ENCODE data around the gene DSC2.
"Not testable (repeated sequence)": the region's sequence is repeated elsewhere in the genome, so short reads cannot be mapped to it uniquely, and the experiment has no call there.

The DSC2 gene

DNA sequence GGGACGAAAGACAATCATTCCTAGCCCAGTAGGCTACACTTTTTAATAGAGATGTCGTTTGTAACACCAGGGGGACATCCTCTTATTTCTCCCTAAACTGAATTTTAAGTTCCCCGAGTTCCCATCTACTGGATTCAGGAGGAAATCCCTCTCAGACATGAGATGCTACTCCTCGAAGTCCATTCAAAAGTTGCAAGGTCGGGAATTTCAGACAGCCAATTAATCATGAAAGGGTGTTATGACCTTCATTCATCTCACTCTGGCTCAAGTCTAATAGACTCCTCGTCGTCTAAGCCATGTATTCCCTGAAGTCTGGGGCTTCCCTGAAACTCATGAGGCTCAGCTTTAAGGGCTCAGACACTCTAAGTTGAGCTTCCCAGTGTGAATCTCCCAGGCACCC is 58.5 kb downstream of the DSC2 start:
- Histone ChIP-seq H3K9ac (ENCODE audit: low read depth, low read length) (no peak overlapping the region), H3K27me3 (ENCODE audit: insufficient read depth, low read length) (peaks cover 74% of the 10 kb centered on the region), H3K4me1 (ENCODE audit: insufficient read depth, low read length) (peaks cover 18% of the 10 kb centered on the region), H3K36me3 (ENCODE audit: insufficient read depth, low read length) (no peaks in the 10 kb centered on the region), H3K27ac (ENCODE audit: low read depth, low read length) (no peak overlapping the region), H3K9me3 (ENCODE audit: insufficient read depth, low read depth, low read length) (no peaks in the 10 kb centered on the region), H3K4me3 (ENCODE audit: low read length) (no peak overlapping the region)
- 79% methylated on average over 7 of the region's 7 CpGs for WGBS

DNA sequence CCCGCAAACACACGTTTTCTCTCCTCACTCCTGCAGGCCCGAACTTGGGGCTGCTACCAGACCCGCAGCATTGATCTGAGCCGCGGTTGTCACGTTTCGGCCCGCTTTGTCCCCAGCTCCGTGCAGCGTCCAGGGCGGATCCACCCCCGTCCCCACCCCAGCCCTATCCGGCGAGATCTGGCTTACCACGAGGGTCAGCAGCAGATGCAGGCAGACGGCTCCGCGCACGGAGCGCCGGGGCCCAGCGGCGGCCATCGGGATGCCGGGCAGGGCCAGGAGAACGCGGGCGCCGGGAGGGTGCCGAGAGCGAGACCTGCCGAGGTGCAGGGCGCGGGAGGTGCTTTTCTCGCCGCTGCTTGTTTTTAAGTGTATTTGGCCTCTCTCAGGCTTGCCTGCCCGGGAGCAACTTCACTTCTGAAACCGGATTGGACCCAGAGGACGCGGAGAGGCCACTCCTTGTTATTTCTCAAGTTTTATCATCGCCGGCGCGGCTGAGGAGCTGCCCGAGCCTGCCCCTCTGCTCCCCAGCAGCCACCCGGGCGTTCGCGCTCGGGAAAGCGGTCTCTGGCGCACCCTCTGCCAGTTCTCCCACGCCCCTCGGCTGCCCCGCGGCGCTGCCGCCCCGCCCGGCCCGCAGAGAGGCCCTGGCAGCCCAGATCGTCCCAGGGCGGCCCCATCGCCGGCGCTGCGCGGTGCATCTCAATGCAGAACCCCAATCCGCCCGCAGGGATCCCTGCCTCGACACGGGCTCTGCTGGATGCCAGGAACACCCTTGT is 59.6 kb downstream of the DSC2 start, which contains the start of gene DSC3:
TSS of gene DSC3 (minus strand) at position 337 of the 776 bp plus-strand sequence. CDS start at position 255, 82 bp downstream.
- Histone ChIP-seq H3K27me3 (ENCODE audit: insufficient read depth, low read length) (peaks cover 81% of the 10 kb centered on the region), H3K27ac (ENCODE audit: low read depth, low read length) (no peak within 1 kb of the TSS), H3K4me1 (ENCODE audit: insufficient read depth, low read length) (peaks cover 18% of the 10 kb centered on the region), H3K9ac (ENCODE audit: low read depth, low read length) (peak within 1 kb of the TSS; percentile 65), H3K4me3 (ENCODE audit: low read length) (peak within 1 kb of the TSS; percentile 60), H3K36me3 (ENCODE audit: insufficient read depth, low read length) (no peaks in the 10 kb centered on the region), H3K9me3 (ENCODE audit: insufficient read depth, low read depth, low read length) (no peaks in the 10 kb centered on the region)
- WGBS: under 1% methylated on average over 73 of the region's 73 CpGs

DNA sequence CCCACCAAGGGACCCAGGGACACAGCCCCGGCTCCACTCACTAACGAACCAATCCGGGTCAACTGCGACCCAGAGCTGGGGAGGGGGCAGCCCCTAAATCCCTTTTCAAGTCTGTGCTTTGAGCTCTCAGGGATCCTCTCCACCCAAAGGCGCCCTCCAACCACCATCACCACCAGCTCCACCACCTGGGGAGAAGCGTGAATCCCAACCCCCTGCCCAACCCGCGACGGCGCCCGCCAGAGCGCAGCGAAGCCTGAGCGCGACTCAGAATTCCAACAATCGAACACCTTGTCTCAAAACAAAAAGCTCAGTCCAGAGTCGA is 60.2 kb downstream of the DSC2 start:
- Histone ChIP-seq H3K27ac (ENCODE audit: low read depth, low read length) (no peak overlapping the region), H3K36me3 (ENCODE audit: insufficient read depth, low read length) (no peaks in the 10 kb centered on the region), H3K9ac (ENCODE audit: low read depth, low read length) (peak overlapping the region; percentile 65), H3K9me3 (ENCODE audit: insufficient read depth, low read depth, low read length) (no peaks in the 10 kb centered on the region), H3K27me3 (ENCODE audit: insufficient read depth, low read length) (peaks cover 80% of the 10 kb centered on the region), H3K4me3 (ENCODE audit: low read length) (peak overlapping the region; percentile 60), H3K4me1 (ENCODE audit: insufficient read depth, low read length) (peaks cover 18% of the 10 kb centered on the region)
- under 1% methylated on average over 17 of the region's 17 CpGs for WGBS

DNA sequence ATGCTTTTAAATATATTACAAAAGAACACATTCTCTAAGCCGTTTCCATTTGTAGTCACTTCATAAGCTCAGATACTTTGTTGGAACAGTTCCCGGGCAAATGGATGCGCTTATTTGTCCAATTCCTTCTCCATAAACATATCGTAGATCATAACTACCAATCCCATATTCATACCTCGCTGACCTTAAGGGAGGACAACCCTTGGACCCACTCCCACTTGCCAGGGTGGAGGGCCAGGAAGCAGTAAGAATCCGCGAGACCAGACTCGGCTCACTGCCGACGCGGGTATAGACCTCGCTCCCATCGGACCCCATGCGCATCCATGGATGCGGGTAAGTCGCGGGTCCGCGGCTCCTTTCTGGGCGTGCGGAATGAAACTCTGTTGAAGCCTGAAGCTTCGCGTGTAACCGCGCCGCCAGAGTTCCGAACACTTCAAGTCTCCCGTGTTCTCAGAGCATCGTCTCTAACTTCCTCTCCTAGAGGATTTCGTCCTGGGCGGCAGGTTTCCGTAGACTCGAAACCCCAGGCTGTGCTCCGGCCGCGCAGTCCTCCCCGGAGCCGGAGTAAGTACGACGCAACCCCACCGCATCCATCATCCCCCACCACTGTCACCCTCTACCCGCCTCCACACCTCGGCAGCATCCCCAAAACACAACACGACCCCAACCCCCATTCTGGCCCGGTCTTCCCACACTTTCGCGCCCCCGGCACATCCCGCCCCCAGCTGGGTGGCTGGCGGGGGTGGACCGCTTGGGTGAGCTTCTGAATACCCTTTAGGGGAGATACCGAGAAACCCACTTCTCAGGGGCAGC is 60.7 kb downstream of the DSC2 start:
- WGBS: 2% methylated on average over 52 of the region's 52 CpGs
- Histone ChIP-seq H3K36me3 (ENCODE audit: insufficient read depth, low read length) (no peaks in the 10 kb centered on the region), H3K9ac (ENCODE audit: low read depth, low read length) (peak overlapping the region; percentile 65; the same call in 1 of the 2 replicates), H3K9me3 (ENCODE audit: insufficient read depth, low read depth, low read length) (no peaks in the 10 kb centered on the region), H3K27ac (ENCODE audit: low read depth, low read length) (no peak overlapping the region), H3K4me3 (ENCODE audit: low read length) (peak overlapping the region; percentile 60), H3K4me1 (ENCODE audit: insufficient read depth, low read length) (peaks cover 18% of the 10 kb centered on the region), H3K27me3 (ENCODE audit: insufficient read depth, low read length) (peaks cover 77% of the 10 kb centered on the region)

DNA sequence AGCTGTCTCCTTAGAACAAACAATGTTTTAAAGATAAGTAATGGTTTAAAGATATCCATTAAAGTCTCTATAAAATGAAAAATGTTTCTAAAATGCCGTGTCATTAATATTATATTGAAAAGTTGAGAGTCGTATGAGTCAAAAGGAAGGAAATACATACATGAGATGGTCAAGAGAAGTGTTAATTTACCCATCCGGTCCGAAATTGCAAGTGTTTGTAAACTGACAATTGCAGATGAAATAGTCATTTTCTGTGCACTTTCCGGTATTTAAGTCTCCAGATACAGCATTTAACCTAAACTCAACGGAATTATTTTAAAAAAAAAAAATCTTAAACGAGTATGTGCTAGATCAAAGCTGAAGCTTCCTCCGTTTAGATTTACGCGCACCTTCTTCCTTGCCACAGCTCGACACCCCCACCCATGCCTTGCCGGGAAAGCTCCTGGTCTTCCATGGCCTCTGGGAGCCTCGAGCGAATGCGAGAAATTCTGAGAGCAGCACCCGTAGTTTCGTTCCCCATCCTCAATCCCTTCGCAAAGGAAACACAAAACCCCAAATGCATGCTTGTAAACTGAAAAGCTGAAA is 61.4 kb downstream of the DSC2 start:
- Histone ChIP-seq H3K27ac (ENCODE audit: low read depth, low read length) (no peak overlapping the region), H3K27me3 (ENCODE audit: insufficient read depth, low read length) (peaks cover 77% of the 10 kb centered on the region)
- 11% methylated on average over 18 of the region's 18 CpGs for WGBS

DNA sequence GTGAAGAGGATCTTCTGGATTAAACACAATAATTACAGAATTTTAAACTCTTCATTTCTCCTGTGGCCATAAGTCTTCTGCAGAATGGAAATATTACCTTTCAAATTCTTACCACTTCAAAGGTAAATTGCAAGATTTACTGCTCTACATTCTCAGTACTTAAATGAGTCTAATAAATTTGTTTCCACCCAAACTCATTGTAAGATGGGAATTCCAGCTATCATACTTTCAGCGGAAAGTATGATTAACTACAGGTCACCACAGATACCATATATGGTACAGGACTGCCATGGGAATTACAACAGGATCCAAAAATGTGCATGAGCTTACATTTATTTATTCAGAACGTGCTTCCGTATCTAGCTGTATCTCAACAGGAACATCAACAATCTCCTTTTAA is 62.8 kb downstream of the DSC2 start:
- no peak overlapping the region for H3K4me3 ChIP-seq (ENCODE audit: low read length)
- no peak overlapping the region for H3K27ac ChIP-seq (ENCODE audit: low read depth, low read length)
- H3K9me3 ChIP-seq (ENCODE audit: insufficient read depth, low read depth, low read length): no peaks in the 10 kb centered on the region
- peaks cover 64% of the 10 kb centered on the region for H3K27me3 ChIP-seq (ENCODE audit: insufficient read depth, low read length)
- no peaks in the 10 kb centered on the region for H3K36me3 ChIP-seq (ENCODE audit: insufficient read depth, low read length)
- H3K4me1 ChIP-seq (ENCODE audit: insufficient read depth, low read length): peaks cover 18% of the 10 kb centered on the region
- WGBS: 86% methylated on average over 3 of the region's 3 CpGs
- H3K9ac ChIP-seq (ENCODE audit: low read depth, low read length): no peak overlapping the region

More for the DNA sequence above, 61.4 kb downstream of the DSC2 start:
- Histone ChIP-seq H3K36me3 (ENCODE audit: insufficient read depth, low read length) (no peaks in the 10 kb centered on the region), H3K4me1 (ENCODE audit: insufficient read depth, low read length) (peaks cover 18% of the 10 kb centered on the region), H3K4me3 (ENCODE audit: low read length) (peak overlapping the region; percentile 60), H3K9ac (ENCODE audit: low read depth, low read length) (no peak overlapping the region), H3K9me3 (ENCODE audit: insufficient read depth, low read depth, low read length) (no peaks in the 10 kb centered on the region)

DNA sequence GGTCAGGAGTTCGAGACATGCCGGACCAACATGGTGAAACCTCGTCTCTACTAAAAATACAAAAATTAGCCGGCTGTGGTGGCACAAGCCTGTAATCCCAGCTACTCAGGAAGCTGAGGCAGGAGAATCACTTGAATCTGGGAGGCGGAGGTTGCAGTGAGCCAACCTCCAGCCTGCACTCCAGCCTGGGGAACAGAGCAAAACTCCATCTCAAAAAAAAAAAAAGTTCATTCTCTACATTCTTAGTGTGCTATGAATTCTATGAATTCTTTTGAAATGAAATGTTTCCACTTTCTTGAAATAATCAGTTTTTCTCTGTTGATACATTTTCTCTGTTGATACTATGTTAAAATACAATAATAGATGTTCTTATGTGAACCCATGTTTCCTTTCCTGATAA is 64.5 kb downstream of the DSC2 start:
- peaks cover 13% of the 10 kb centered on the region for H3K4me1 ChIP-seq (ENCODE audit: insufficient read depth, low read length)
- not testable (repeated sequence) for H3K4me3 ChIP-seq (ENCODE audit: low read length); H3K9me3 ChIP-seq (ENCODE audit: insufficient read depth, low read depth, low read length); H3K36me3 ChIP-seq (ENCODE audit: insufficient read depth, low read length); H3K27ac ChIP-seq (ENCODE audit: low read depth, low read length); H3K9ac ChIP-seq (ENCODE audit: low read depth, low read length)
- peaks cover 46% of the 10 kb centered on the region for H3K27me3 ChIP-seq (ENCODE audit: insufficient read depth, low read length)
- 92% methylated on average over 5 of the region's 5 CpGs for WGBS

DNA sequence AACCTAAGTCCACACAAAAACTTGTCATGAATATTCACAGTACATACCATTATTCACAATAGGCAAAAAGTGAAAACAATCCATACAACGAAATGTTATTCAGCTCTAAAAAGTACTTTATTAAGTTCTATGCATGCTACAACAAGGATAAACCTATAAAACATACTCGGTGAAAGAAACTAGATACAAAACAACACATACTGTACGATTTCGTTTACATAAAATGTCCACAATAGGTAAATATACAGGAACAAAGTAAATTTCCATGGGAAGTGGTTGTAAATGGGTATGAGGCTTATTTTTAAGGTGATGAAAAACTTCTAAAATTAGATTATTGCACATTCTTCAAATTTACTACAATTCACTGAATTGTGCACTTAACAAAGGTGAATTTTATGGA is 67.7 kb downstream of the DSC2 start:
- WGBS: 94% methylated on average over 2 of the region's 4 CpGs
- Histone ChIP-seq H3K4me1 (ENCODE audit: insufficient read depth, low read length) (no peaks in the 10 kb centered on the region), H3K9me3 (ENCODE audit: insufficient read depth, low read depth, low read length) (peaks cover 2% of the 10 kb centered on the region; the same call in 1 of the 2 replicates), H3K27me3 (ENCODE audit: insufficient read depth, low read length) (peaks cover 15% of the 10 kb centered on the region), H3K27ac (ENCODE audit: low read depth, low read length) (no peak overlapping the region), H3K9ac (ENCODE audit: low read depth, low read length) (no peak overlapping the region), H3K4me3 (ENCODE audit: low read length) (no peak overlapping the region), H3K36me3 (ENCODE audit: insufficient read depth, low read length) (no peaks in the 10 kb centered on the region)

DNA sequence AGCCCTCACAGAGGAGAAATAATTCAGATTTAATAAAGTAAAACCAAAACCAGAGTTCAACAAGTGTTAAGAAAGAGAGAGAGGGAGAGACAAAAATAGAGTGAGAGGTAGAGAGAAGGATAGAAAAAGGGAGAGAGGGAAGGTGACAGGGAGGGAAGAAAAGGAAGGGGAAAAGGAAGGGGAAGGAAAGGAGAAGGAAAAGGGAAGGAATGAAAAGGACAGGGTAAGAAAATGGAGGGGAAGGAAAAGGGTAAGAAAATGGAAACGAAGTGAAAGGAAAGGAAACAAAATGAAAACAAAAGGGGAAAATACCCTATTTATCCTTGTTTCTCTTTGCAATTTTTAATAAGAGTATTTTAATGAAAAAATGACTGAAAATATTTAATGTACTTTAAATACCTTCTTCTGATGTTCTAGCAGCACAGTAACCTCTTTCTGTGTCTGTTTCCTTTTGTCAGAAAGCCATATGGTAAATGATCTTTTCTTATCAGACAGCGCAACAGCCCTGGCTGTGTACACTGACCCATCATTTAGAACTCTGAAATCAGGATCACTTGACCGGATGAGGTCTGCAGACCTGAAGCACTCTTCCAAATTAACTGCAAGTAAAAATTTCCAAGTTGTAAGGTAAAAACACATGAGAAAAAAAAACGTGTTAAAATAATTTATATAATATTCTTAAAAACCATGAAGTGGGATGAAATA is 71.5 kb downstream of the DSC2 start:
- no peak overlapping the region for H3K27ac ChIP-seq (ENCODE audit: low read depth, low read length)
- H3K36me3 ChIP-seq (ENCODE audit: insufficient read depth, low read length): no peaks in the 10 kb centered on the region
- no peaks in the 10 kb centered on the region; the same call in 1 of the 2 replicates for H3K27me3 ChIP-seq (ENCODE audit: insufficient read depth, low read length)
- H3K4me3 ChIP-seq (ENCODE audit: low read length): no peak overlapping the region
- no peak overlapping the region for H3K9ac ChIP-seq (ENCODE audit: low read depth, low read length)
- no peaks in the 10 kb centered on the region for H3K4me1 ChIP-seq (ENCODE audit: insufficient read depth, low read length)
- H3K9me3 ChIP-seq (ENCODE audit: insufficient read depth, low read depth, low read length): peaks cover 2% of the 10 kb centered on the region; the same call in 1 of the 2 replicates
- 90% methylated on average over 3 of the region's 4 CpGs for WGBS

DNA sequence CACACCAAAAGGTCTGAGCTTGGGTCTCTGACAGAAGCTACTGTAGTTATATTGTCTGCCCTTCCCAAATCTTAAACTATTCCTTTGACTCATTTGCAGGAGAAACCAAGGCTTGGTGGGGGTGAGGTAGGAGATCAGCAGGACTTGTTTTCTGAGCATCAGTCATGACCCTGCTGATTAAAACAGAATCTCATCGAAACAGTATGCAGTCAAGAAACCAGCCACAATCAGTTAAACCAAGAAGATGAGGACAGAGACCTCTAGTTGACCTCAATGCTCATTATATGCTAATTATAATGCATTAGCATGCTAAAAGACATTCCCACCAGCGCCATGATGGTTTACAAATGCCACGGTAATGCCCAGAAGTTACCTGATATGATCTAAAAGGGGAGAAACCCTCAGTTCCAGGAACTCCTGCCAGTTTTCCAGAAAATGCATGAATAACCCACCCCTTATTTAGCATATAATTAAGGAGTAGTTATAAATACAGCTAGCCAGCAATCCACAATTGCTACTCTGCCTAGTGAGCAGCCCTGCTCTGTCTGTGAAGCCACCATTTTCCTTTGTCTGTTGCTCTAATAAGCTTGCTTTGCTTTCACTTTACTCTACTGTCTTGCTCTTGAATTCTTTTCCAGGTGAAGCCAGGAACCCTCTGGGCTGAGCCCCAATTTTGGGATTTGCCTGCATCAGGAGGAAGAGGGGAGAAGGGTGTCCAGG is 86.3 kb downstream of the DSC2 start:
- no peaks in the 10 kb centered on the region for H3K36me3 ChIP-seq (ENCODE audit: insufficient read depth, low read length)
- no peak overlapping the region for H3K4me3 ChIP-seq (ENCODE audit: low read length)
- no peaks in the 10 kb centered on the region for H3K27me3 ChIP-seq (ENCODE audit: insufficient read depth, low read length)
- 96% methylated on average over 3 of the region's 3 CpGs for WGBS
- no peak overlapping the region for H3K27ac ChIP-seq (ENCODE audit: low read depth, low read length)
- no peak overlapping the region for H3K9ac ChIP-seq (ENCODE audit: low read depth, low read length)
- no peaks in the 10 kb centered on the region for H3K4me1 ChIP-seq (ENCODE audit: insufficient read depth, low read length)
- H3K9me3 ChIP-seq (ENCODE audit: insufficient read depth, low read depth, low read length): no peaks in the 10 kb centered on the region
